HL-60/S4 (cell line): ENCODE results near the gene HMMR.

Experiments used
- in situ Hi-C: fragments of 300-500 bp; cut with MboI; formaldehyde crosslinking; loops from 2 replicates; pipeline ENCODE4 v1.14.3; 2022; ENCODE audit warnings: low sequenced_read_pairs

The HMMR gene

GRCh38 chr5:163456840-163457239 is 3.6 kb upstream of the HMMR start:
- in situ Hi-C loops, result no loop called here

- in situ Hi-C loops, result no loop called here
Measured at GRCh38 chr5:163458778-163459385, 1.6 kb upstream of the HMMR start.

- in situ Hi-C loops, result no loop called here
Measured at GRCh38 chr5:163459462-163459818, 992 bp upstream of the HMMR start.

- in situ Hi-C loops, result no loop called here
Measured at GRCh38 chr5:163459819-163460561, 442 bp upstream of the HMMR start, which contains the start of gene NUDCD2. NUDCD2 (minus strand) TSS chr5:163460102; CDS start chr5:163460050, 52 bp downstream.

DNA sequence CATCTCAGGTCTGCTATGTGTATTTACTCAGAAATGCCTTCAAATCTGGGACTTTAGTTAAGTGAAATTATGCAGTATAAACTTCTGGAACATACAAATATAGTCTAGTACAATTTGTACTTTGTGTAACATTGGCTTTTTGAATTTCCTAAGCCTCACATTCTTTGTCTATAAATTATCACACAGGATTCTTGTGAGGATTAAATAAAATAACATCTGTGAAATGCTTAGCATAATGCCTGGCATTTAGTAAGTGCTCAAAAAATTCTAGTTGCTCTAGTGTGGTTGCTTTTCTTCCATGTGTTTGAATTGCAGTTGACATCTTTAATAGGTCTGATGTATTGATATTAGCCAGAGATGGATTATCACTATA is 2.6 kb downstream of the HMMR start:
- in situ Hi-C loops, result no loop called here

GRCh38 chr5:163467682-163468081 is 7.2 kb downstream of the HMMR start:
- in situ Hi-C loops, result no loop called here

DNA sequence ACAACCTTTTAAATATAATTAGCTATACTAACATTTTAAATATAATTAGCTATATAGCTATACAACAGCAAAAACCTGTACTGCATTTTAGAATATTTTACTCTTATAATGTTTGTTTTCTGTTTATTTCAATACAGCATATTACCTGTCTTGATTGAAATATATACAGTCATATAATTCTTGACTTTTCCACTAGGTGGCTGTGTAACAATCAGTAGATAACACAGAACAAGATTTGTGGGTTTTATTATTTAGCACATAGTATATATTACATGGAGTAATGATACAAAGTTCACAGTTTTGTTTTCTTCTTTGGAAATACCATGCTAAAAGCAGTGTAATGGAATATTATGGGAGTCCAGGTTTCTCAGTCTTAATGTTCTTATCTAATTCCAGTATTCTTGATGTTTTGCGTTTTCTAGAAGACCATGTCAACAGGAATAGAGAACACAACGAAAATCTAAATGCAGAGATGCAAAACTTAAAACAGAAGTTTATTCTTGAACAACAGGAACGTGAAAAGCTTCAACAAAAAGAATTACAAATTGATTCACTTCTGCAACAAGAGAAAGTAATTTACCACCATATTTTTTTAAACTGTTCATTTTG is 13.3 kb downstream of the HMMR start:
- in situ Hi-C loops, result no loop called here

DNA sequence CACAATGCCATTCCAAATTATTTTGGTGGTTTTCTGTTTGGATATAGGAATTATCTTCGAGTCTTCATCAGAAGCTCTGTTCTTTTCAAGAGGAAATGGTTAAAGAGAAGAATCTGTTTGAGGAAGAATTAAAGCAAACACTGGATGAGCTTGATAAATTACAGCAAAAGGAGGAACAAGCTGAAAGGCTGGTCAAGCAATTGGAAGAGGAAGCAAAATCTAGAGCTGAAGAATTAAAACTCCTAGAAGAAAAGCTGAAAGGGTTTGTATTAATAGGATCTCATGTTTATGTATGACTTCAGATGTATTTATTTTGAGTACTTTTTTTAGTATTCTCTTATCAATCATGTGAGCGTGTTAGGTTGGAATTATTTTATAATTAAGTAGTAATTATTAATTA is 15.0 kb downstream of the HMMR start:
- in situ Hi-C loops, result no loop called here

DNA sequence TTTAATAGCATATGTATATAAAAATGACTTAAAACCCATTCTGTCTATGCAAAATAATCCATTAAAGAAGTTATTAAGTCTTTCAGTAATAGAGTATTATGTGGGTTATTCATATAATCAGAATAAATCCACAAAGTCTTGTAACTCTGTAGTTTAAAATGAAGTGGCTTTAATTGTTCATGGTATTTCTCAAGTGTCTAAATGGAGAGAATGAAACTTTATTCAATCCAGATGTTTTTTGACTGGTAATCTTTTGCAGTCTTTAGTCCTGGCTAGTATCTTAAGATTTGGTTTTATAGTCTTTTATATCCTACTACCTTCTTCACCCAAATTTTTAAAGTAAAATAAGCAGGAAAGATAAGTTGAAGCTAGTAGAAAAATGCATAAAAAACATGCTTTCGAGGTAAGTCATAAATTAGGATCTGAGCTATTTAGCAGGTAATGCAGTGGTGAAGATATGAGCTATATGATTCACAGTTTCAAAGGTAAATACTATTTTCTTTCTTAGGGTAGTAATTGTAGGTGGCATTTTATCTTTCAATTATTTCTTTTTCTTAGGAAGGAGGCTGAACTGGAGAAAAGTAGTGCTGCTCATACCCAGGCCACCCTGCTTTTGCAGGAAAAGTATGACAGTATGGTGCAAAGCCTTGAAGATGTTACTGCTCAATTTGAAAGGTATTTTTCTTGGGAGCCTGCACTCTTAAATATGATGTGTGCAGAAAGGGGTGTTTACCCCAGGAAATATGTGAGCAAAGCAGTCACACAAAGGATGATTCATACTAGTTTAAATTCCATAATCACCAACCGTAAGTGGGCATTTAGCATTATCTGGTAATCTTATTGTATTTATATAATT is 17.9 kb downstream of the HMMR start:
- in situ Hi-C loops, result no loop called here

DNA sequence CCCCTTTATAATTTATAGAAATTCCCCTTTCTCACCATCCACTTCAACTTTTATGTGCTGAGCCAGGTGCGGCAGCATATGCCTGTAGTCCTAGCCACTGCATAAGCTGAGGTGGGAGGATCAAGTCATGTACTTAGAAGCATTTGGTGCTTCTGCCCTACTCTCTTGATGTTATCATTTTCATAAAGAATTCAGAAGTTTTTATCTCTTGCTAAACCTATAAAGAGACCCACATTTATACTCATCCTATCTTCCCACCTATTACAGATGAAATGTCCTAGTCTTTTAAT is 18.5 kb downstream of the HMMR start:
- in situ Hi-C loops, result no loop called here

DNA sequence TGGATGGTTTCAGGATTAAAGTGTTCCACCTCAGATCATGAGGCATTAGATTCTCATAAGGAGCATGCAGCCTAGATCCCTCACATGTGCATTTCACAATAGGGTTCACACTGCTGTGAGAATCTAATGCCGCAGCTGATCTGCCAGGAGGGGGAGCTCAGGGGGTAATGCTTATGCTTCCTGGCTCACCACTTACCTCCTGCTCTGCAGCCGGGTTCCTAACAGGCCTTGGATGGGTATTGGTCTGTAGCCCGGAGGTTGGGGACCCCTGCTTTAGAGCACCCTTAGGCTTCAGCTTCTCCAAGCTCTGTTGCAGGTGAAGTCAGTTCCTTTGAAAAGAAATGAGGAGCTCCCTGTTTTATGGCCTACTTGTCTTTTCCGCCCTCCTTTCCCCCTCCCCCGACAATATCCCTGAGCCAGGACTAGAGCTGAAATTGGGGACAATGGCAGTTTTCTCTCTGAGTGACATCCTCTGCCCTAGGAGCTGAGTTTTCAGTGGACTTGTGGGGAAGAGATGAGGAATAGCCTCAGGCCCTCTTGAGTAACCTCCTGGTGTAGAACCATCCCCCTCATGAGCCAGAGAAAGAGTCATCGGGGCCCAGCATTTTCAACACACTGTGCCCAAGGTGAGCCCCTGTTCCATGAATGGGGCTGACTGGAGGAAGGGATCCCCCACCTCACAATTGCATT is 28.8 kb downstream of the HMMR start:
- in situ Hi-C loops, result no loop called here

- in situ Hi-C loops, result no loop called here
Measured at GRCh38 chr5:163489745-163490075, 29.3 kb downstream of the HMMR start.

DNA sequence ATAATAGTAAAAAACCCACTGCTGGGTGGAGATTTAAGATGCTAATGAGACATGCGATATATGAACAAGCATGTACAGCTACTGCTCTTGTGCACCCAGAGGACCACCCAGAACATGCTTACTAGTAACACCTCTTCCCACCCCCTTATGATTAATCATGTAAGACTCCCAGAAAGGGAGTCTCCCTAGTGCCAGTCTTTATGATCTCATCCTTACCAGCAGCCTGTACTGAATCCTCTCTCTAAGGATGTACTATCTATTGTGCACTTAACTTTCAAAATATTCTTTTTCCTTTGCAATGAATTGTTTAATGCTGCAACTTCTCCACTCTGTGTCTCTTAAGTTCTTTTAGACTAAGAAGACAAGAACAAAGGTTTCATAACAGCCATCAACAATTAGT is 35.9 kb downstream of the HMMR start:
- in situ Hi-C loops, result no loop called here

- in situ Hi-C loops, result no loop called here
Measured at GRCh38 chr5:163497315-163497714, 36.9 kb downstream of the HMMR start.

GRCh38 chr5:163498886-163499285 is 38.5 kb downstream of the HMMR start:
- in situ Hi-C loops, result no loop called here

DNA sequence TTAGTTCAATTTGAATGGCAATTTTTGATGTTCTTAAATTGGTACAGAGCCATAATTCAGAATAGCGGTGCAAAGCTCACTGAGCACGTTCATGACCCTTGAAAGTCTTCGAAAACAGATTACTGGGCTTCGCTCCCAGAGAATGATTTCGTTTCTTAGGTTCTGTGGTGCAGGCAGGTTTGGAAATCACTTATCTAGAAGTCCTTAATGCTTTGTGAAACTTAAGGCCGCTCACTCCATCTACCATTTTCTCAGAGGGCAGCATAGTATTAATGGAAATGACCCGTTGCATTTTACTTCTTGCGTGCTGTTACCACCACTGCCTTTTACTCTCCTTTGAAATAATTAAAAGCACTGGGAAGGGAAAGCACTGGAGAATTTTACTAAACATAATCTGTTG is 42.1 kb downstream of the HMMR start:
- in situ Hi-C loops, result no loop called here

DNA sequence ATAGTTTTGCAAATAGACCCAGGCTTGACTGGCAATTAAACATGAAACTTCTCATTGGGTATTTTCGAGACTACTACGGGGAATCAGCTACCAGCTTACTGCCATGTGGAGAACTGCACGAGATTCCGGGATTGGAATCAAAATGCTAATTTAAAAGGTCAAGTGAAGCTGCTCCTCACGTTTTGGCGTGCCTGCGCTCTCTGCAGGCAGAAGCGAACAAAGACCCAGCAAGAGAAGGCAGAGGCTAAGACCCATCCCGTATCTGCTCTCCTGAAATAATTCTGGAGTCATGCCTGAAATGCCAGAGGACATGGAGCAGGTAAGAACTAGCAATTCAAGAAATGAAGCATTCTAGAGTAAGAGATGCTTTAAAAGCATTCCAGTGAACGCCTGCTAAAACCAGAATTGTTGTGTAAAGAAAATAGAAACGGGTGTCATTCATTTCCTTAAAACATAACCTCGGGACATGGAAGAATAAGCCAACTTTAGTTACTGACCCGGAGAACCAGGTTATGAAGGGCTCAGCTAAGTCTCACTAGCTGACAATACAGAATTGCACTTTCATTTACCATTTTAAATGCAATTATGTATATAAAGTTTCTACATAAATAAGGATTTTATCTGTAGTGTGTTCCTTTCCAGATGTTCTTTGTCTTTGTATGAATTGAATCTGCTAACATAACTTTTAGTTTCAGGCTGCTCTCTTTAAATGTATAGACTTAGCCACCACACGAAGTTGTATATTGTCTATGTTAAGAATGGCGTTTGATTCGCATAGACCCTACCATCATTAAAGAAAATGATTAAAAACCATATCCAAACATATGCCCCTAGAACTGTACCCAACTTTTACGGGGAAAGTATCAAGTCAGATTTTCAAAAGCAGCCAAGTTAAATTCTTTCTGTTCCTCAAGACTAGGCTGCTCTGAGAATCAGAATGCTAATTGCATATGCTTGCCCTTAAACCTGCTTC is 43.0 kb downstream of the HMMR start:
- in situ Hi-C loops, result no loop called here

DNA sequence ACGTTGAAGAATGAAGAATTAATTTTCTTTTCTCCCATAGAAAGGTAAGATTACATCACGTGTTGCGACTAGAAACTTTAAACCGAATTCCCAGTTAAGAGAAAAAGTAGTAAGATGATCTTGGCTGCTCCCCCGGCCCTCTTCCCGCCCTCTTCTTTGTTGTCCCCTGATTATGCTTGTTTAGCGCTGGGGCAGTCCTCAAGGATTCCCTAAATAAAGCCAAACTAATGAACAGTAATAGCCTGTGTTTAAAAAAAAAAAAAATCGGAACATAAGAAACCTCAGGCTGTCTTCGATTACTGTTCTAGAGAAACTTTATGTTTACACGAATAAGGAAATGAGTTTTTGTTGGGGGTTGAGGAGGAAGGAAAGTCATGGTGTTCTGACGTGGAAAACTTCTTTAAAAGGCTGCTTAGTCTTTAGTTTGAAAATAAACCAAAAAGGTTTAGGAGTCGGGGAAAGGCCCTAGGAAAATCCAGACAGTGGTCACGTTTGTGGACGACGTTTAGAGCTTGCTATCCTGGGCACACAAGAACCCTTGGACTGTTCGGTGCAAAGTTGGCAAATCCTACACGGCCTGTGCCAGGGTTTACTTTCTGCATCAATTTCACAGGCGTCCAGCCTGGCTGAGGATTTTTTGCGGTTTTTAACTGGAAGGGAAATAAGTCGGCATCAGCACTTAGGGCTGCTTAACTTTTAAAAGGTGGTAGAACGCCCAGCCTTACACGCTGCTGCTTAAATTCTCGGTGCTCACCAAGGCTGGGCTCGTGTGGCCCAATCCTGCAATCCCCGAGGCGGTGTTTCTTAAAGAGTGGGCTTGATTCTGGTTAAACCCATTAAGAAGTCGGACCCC is 43.9 kb downstream of the HMMR start:
- in situ Hi-C loops, result no loop called here

- in situ Hi-C loops, result no loop called here
Measured at GRCh38 chr5:163505049-163505367, 44.6 kb downstream of the HMMR start.
